ENCODE results near the gene MVD. TPM values are rescaled to one million over a fixed set of nuclear protein-coding genes. Genes with fewer than 3 reads are reported as not detected.

The MVD gene
- total RNA-seq, 5 donors from 2014 or later (not counting 1 experiment from before 2014, with no cell fraction given) = 52.3 to 81.4 (median 63.4) TPM

DNA sequence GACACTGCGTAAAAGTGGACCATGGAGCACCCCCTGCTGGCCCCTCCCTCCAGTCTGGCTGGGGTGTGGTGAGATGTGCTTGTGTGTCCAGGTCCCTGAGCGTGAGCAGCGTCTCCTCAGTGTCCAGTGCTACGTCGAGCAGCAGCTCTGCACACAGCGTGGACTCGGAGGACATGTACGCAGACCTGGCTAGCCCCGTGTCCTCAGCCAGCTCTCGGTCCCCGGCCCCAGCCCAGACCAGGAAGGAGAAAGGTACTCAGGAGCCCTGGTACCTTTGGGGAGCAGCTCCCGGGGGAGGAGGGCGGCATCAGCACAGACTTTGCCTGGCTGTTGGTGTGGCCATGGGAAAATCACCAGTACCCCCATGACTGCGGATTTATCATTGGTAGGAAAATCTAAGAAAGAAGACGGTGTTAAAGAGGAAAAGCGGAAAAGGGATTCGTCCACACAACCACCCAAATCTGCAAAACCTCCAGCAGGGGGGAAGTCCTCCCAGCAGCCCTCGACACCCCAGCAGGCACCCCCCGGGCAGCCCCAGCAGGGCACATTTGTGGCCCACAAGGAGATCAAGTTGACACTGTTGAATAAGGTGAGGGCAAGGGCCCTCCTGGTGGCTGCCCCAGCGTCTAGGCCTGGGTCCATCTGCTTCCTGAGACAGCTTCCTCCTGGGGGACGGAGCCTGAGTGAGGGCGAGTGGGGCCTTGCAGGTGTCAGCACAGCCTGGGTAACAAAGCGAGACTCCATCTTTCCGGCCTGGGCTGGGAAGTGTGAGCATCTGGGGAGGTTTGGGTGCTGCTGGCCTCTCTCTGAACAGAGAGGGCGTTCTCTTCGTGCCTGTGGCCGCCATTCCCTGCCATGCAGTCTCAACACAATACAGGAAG lies 35.1 kb downstream of the MVD start:
- Mint-ChIP-seq H3K36me3 (peaks cover 40% of the 10 kb centered on the region), H3K4me3 (no peak overlapping the region), H3K27me3 (no peaks in the 10 kb centered on the region), H3K27ac (no peak overlapping the region), H3K4me1 (peaks cover 0 to 8% (median 4%) of the 10 kb centered on the region in 3 donors), H3K9me3 (no peaks in the 10 kb centered on the region)
- ChIA-PET CTCF (no interaction called here), POLR2A (no interaction called here)
- H3K9me3 ChIP-seq = no peaks in the 10 kb centered on the region
- H3K27ac ChIP-seq (ENCODE audit: low read length) = no peak overlapping the region
- H3K36me3 ChIP-seq (ENCODE audit: control insufficient read depth in 2 of 2, extremely low read depth in 1 of 2, insufficient read depth in 1 of 2, low read length in 1 of 2) = peaks cover 40 to 80% of the 10 kb centered on the region in 2 donors
- H3K4me3 ChIP-seq (ENCODE audit: control insufficient read depth in 1 of 2, extremely low read depth in 1 of 2, low read length in 1 of 2) = no peak overlapping the region
- ATAC-seq (replicated peaks in 1 of 4) (no peak), DNase-seq (no peak)
- WGBS (ENCODE audit: insufficient coverage) = over 99% methylated on average over 14 of the region's 27 CpGs
- H3K4me1 ChIP-seq (ENCODE audit: control insufficient read depth in 1 of 2, extremely low read depth in 1 of 2, insufficient read depth in 2 of 2, low read length in 2 of 2) = peaks cover 0 to 2% of the 10 kb centered on the region in 2 experiments
- no peaks in the 10 kb centered on the region for H3K27me3 ChIP-seq (replicated peaks in 1 of 2; ENCODE audit: control insufficient read depth in 2 of 2, extremely low read depth in 1 of 2, insufficient read depth in 2 of 2, low read length in 1 of 2)

DNA sequence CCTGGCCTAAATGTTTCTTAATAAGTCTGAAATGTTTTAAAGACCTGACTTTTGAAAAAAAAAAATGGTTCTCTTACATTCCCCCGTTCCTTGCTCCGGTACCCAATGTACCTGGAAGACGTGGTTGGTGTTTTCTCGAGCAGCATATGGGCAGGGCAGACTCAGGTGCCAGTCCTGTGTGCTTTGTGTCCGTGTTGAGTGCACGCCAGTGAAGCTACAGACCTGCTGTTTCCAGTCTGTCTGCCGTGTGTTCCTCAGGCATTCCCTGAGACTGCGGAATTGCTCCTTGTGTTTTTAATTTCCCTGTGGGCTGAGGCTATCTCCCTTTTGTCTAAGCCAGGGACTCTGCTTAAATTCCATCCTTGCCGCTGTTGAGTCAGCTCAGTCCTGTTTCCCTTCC lies 36.2 kb downstream of the MVD start:
- no peaks in the 10 kb centered on the region for H3K27me3 ChIP-seq (replicated peaks in 1 of 2; ENCODE audit: control insufficient read depth in 2 of 2, extremely low read depth in 1 of 2, insufficient read depth in 2 of 2, low read length in 1 of 2)
- H3K4me1 Mint-ChIP-seq = peaks cover 4 to 10% (median 6%) of the 10 kb centered on the region in 3 donors
- H3K27me3 Mint-ChIP-seq = no peaks in the 10 kb centered on the region
- DNase-seq = no peak
- H3K4me3 ChIP-seq (ENCODE audit: control insufficient read depth in 1 of 2, extremely low read depth in 1 of 2, low read length in 1 of 2) = no peak overlapping the region
- H3K4me3 Mint-ChIP-seq = no peak overlapping the region
- ChIA-PET CTCF (no interaction called here), POLR2A (no interaction called here)
- ATAC-seq (replicated peaks in 1 of 4) = no peak
- WGBS (ENCODE audit: insufficient coverage) = 98% methylated on average over 9 of the region's 9 CpGs
- H3K4me1 ChIP-seq (ENCODE audit: control insufficient read depth in 1 of 2, extremely low read depth in 1 of 2, insufficient read depth in 2 of 2, low read length in 2 of 2) = peaks cover 0 to 13% of the 10 kb centered on the region in 2 experiments
- H3K36me3 ChIP-seq (ENCODE audit: control insufficient read depth in 2 of 2, extremely low read depth in 1 of 2, insufficient read depth in 1 of 2, low read length in 1 of 2) = peaks cover 37 to 84% of the 10 kb centered on the region in 2 donors
- no peaks in the 10 kb centered on the region for H3K9me3 ChIP-seq
- no peaks in the 10 kb centered on the region for H3K9me3 Mint-ChIP-seq
- H3K27ac ChIP-seq (ENCODE audit: low read length) = no peak overlapping the region
- H3K27ac Mint-ChIP-seq = peak overlapping the region in 1 of 2 donors; percentile 39
- peaks cover 46% of the 10 kb centered on the region for H3K36me3 Mint-ChIP-seq

DNA sequence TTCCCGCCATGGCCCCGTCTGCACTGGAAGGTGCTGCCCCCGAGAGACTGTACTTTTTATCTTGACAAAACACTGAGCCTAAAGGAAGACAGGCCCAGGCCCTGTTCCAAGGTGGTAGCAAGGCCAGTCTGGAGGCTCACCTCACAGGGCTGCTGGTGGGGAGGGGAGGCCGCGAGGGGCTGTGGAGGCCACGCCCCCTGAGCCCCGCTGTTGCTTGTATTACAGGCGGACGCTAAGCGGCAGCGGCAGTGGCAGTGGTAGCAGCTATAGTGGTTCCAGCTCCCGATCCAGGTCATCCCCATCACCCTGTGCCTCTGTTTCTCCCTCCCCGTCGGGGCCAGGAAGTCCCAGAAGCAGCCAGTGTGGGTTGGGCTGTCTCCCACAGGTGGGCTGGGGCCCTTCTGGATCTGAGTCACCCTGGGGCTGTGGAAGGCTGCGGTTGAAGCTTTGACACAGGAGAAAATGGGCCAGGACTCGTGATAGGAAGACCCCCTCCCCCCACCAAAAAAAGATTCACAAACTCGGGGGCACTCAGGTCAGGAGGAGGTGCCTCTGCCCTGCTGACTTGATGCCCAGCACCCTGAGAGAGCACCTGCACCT lies 37.8 kb downstream of the MVD start:
- ChIA-PET POLR2A (no interaction called here), CTCF (no interaction called here)
- 85% methylated on average over 4 of the region's 17 CpGs for WGBS (ENCODE audit: insufficient coverage)

DNA sequence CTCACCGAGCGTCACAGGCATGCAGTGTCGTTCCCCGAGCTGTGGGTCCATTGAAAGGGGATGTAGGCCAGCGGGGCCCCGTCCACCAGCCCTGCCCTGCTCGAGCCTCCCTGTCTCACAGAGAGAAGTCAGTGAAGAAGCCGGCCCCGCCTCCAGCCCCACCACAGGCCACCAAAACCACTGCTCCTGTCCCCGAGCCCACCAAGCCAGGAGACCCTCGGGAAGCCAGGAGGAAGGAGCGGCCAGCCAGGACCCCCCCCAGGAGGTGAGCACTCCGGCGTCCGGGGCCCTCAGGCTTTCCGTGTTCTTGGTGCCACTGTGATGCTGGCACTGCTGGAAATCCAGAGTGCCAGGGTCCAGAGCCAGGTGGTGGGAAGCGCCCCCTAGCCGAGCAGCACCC lies 38.4 kb downstream of the MVD start:
- Mint-ChIP-seq H3K4me3 (no peak overlapping the region), H3K27ac (no peak overlapping the region), H3K27me3 (no peaks in the 10 kb centered on the region), H3K36me3 (peaks cover 44% of the 10 kb centered on the region), H3K4me1 (peaks cover 12 to 29% (median 21%) of the 10 kb centered on the region in 3 donors), H3K9me3 (no peaks in the 10 kb centered on the region)
- 95% methylated on average over 18 of the region's 18 CpGs for WGBS (ENCODE audit: insufficient coverage)
- POLR2A ChIA-PET = no interaction called here
- H3K4me1 ChIP-seq (ENCODE audit: control insufficient read depth in 1 of 2, extremely low read depth in 1 of 2, insufficient read depth in 2 of 2, low read length in 2 of 2) = peaks cover 0 to 35% of the 10 kb centered on the region in 2 experiments
- H3K4me3 ChIP-seq (ENCODE audit: control insufficient read depth in 1 of 2, extremely low read depth in 1 of 2, low read length in 1 of 2) = no peak overlapping the region
- ATAC-seq (replicated peaks in 1 of 4) (no peak), DNase-seq (no peak)
- H3K9me3 ChIP-seq = no peaks in the 10 kb centered on the region
- peaks cover 31 to 68% of the 10 kb centered on the region in 2 donors for H3K36me3 ChIP-seq (ENCODE audit: control insufficient read depth in 2 of 2, extremely low read depth in 1 of 2, insufficient read depth in 1 of 2, low read length in 1 of 2)
- no peaks in the 10 kb centered on the region for H3K27me3 ChIP-seq (replicated peaks in 1 of 2; ENCODE audit: control insufficient read depth in 2 of 2, extremely low read depth in 1 of 2, insufficient read depth in 2 of 2, low read length in 1 of 2)
- no peak overlapping the region for H3K27ac ChIP-seq (ENCODE audit: low read length)
- CTCF ChIA-PET = no interaction called here

More for the DNA sequence above, 37.8 kb downstream of the MVD start:
- Mint-ChIP-seq H3K27ac (peak overlapping the region in 1 of 2 donors; percentile 39), H3K27me3 (no peaks in the 10 kb centered on the region), H3K4me1 (peaks cover 6 to 23% (median 15%) of the 10 kb centered on the region in 3 donors), H3K36me3 (peaks cover 41% of the 10 kb centered on the region), H3K9me3 (no peaks in the 10 kb centered on the region), H3K4me3 (no peak overlapping the region)
- ATAC-seq (replicated peaks in 1 of 4) (no peak), DNase-seq (no peak)
- Histone ChIP-seq H3K27ac (ENCODE audit: low read length) (no peak overlapping the region), H3K4me3 (ENCODE audit: control insufficient read depth in 1 of 2, extremely low read depth in 1 of 2, low read length in 1 of 2) (no peak overlapping the region), H3K36me3 (ENCODE audit: control insufficient read depth in 2 of 2, extremely low read depth in 1 of 2, insufficient read depth in 1 of 2, low read length in 1 of 2) (peaks cover 33 to 72% of the 10 kb centered on the region in 2 donors), H3K9me3 (no peaks in the 10 kb centered on the region), H3K27me3 (replicated peaks in 1 of 2; ENCODE audit: control insufficient read depth in 2 of 2, extremely low read depth in 1 of 2, insufficient read depth in 2 of 2, low read length in 1 of 2) (no peaks in the 10 kb centered on the region), H3K4me1 (ENCODE audit: control insufficient read depth in 1 of 2, extremely low read depth in 1 of 2, insufficient read depth in 2 of 2, low read length in 2 of 2) (peaks cover 0 to 29% of the 10 kb centered on the region in 2 experiments)

DNA sequence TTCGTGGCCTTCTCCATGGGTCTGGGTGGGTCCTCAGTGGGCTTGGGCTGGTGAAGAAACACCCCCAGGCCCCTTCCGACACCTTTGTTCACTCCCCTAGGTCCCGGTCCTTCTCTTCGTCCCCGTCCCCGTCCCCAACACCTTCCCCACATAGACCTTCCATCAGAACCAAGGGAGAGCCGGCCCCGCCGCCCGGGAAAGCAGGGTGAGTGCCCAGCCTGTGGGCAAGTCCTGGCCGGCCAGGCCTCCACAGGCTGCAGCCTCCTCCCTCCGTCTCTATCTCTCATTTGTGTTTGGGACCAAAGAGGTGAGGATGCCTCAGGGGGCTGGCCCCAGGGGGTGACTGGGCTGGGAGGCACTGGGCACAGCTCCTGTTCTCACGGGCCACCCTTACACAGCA lies 39.0 kb downstream of the MVD start:
- Histone ChIP-seq H3K4me1 (ENCODE audit: control insufficient read depth in 1 of 2, extremely low read depth in 1 of 2, insufficient read depth in 2 of 2, low read length in 2 of 2) (peaks cover 0 to 41% of the 10 kb centered on the region in 2 experiments), H3K9me3 (no peaks in the 10 kb centered on the region), H3K27ac (ENCODE audit: low read length) (no peak overlapping the region), H3K4me3 (ENCODE audit: control insufficient read depth in 1 of 2, extremely low read depth in 1 of 2, low read length in 1 of 2) (no peak overlapping the region), H3K27me3 (replicated peaks in 1 of 2; ENCODE audit: control insufficient read depth in 2 of 2, extremely low read depth in 1 of 2, insufficient read depth in 2 of 2, low read length in 1 of 2) (no peaks in the 10 kb centered on the region), H3K36me3 (ENCODE audit: control insufficient read depth in 2 of 2, extremely low read depth in 1 of 2, insufficient read depth in 1 of 2, low read length in 1 of 2) (peaks cover 30 to 73% of the 10 kb centered on the region in 2 donors)
- CTCF ChIA-PET = interaction anchor here in 1 of 2 donors (0.5 kb wide), 1 partner anchor 872 kb away, joined by 4 read pairs; no protein-coding TSS in a partner anchor
- DNase-seq = no peak
- POLR2A ChIA-PET = no interaction called here
- Mint-ChIP-seq H3K27ac (peak overlapping the region in 1 of 2 donors; percentile 58), H3K4me1 (peaks cover 18 to 35% (median 27%) of the 10 kb centered on the region in 3 donors), H3K4me3 (no peak overlapping the region), H3K36me3 (peaks cover 44% of the 10 kb centered on the region), H3K9me3 (no peaks in the 10 kb centered on the region), H3K27me3 (no peaks in the 10 kb centered on the region)
- ATAC-seq (replicated peaks in 1 of 4) = no peak
- WGBS (ENCODE audit: insufficient coverage) = 100% methylated on average over 9 of the region's 13 CpGs

DNA sequence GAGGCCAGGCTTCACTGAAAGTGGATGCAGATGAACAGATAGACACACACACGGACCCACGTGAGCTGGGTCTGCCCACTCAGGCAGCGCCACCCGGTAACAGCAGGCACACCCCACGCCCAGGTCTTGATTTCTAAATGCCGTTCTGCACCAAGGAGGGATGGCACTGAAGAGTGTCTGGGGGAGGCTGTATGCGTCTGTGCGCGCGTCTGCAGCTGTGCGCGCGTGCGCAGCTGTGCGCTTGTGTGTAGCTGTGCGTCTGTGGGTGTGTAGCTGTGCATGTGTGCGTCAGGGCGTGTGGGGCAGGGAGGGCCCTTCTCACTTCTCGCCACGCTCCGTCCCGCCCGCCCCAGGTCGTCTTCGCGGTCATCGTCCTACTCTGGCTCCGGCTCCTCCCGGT lies 40.0 kb downstream of the MVD start:
- peaks cover 24 to 45% (median 36%) of the 10 kb centered on the region in 3 donors for H3K4me1 Mint-ChIP-seq
- peaks cover 0 to 47% of the 10 kb centered on the region in 2 experiments for H3K4me1 ChIP-seq (ENCODE audit: control insufficient read depth in 1 of 2, extremely low read depth in 1 of 2, insufficient read depth in 2 of 2, low read length in 2 of 2)
- no peaks in the 10 kb centered on the region for H3K9me3 ChIP-seq
- ATAC-seq (replicated peaks in 1 of 4) (no peak), DNase-seq (no peak)
- ChIA-PET CTCF (no interaction called here), POLR2A (no interaction called here)
- no peak overlapping the region for H3K4me3 ChIP-seq (ENCODE audit: control insufficient read depth in 1 of 2, extremely low read depth in 1 of 2, low read length in 1 of 2)
- H3K27ac Mint-ChIP-seq = peak overlapping the region in 1 of 2 donors; percentile 58
- H3K36me3 ChIP-seq (ENCODE audit: control insufficient read depth in 2 of 2, extremely low read depth in 1 of 2, insufficient read depth in 1 of 2, low read length in 1 of 2) = peaks cover 26 to 74% of the 10 kb centered on the region in 2 donors
- no peaks in the 10 kb centered on the region for H3K9me3 Mint-ChIP-seq
- no peak overlapping the region for H3K27ac ChIP-seq (ENCODE audit: low read length)
- H3K36me3 Mint-ChIP-seq = peaks cover 47% of the 10 kb centered on the region
- 99% methylated on average over 29 of the region's 29 CpGs for WGBS (ENCODE audit: insufficient coverage)
- H3K4me3 Mint-ChIP-seq = no peak overlapping the region
- no peaks in the 10 kb centered on the region for H3K27me3 ChIP-seq (replicated peaks in 1 of 2; ENCODE audit: control insufficient read depth in 2 of 2, extremely low read depth in 1 of 2, insufficient read depth in 2 of 2, low read length in 1 of 2)
- no peaks in the 10 kb centered on the region for H3K27me3 Mint-ChIP-seq
